ENCODE measurements around the gene SLC9A9. TPM values are rescaled to one million over a fixed set of nuclear protein-coding genes. Genes with fewer than 3 reads are reported as not detected.

SLC9A9 gene
- total RNA-seq, 1 experiment from 2014 or later: 1.4 TPM

DNA sequence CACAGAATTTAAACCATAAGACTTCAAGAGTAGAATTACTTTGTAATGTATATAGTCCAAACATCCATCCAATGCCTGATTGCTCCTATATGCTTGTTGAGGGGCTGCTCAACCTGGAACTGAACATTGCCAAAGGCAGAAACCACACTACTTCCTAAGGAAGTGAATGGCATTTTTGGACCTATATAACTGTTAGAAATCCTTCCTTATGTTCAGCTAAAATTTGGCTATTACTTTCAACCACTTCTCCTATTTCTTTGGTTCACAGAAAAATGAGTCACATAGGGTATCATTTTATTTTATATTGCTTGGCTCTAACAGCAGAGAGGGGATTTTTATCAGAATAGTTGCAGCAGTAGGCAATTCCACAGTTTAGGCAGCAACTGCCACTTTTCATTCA, 342.1 kb downstream of the SLC9A9 start:
- Histone ChIP-seq H3K36me3 (ENCODE audit: insufficient read depth, low read length, poor library complexity, severe bottlenecking) (no peaks in the 10 kb centered on the region), H3K27ac (ENCODE audit: low read depth, low read length, poor library complexity, severe bottlenecking) (no peak overlapping the region), H3K9me3 (ENCODE audit: low read depth, low read length, poor library complexity, severe bottlenecking) (no peaks in the 10 kb centered on the region), H3K4me1 (ENCODE audit: insufficient read depth, low read length, poor library complexity, severe bottlenecking) (peaks cover 15% of the 10 kb centered on the region), H3K4me3 (ENCODE audit: low read depth, low read length, poor library complexity, severe bottlenecking) (no peak overlapping the region), H3K27me3 (replicated peaks; ENCODE audit: insufficient read depth, low read depth, low read length, poor library complexity) (no peaks in the 10 kb centered on the region)
- no TSS peak for BruUV-seq (replicated peaks)
- intact Hi-C loops (cut with micrococcal nuclease; ENCODE audit: unreplicated experiment): no loop called here
- CTCF ChIA-PET: no interaction called here
- TF ChIP-seq CTCF (conservative IDR thresholded peaks at IDR 0.05; ENCODE audit: low read depth, low read length): no peak
- TF ChIP-seq EZH2 (IDR thresholded peaks at IDR 0.05; ENCODE audit: borderline replicate concordance, low read depth, low read length, poor library complexity, severe bottlenecking): no peak
- POLR2A ChIA-PET (ENCODE audit: low non-redundant PET): no interaction called here
- DNase-seq (ENCODE audit: low spot score): no peak

GRCh38 chr3:143503325-143503885, 344.9 kb downstream of the SLC9A9 start:
- TF ChIP-seq CTCF (conservative IDR thresholded peaks at IDR 0.05; ENCODE audit: low read depth, low read length) (no peak), EZH2 (IDR thresholded peaks at IDR 0.05; ENCODE audit: borderline replicate concordance, low read depth, low read length, poor library complexity, severe bottlenecking) (no peak)
- no TSS peak for BruUV-seq (replicated peaks)
- H3K4me3 ChIP-seq (ENCODE audit: low read depth, low read length, poor library complexity, severe bottlenecking): no peak overlapping the region
- no peaks in the 10 kb centered on the region for H3K27me3 ChIP-seq (replicated peaks; ENCODE audit: insufficient read depth, low read depth, low read length, poor library complexity)
- no peak overlapping the region for H3K27ac ChIP-seq (ENCODE audit: low read depth, low read length, poor library complexity, severe bottlenecking)
- intact Hi-C loops (cut with micrococcal nuclease; ENCODE audit: unreplicated experiment): no loop called here
- ChIA-PET POLR2A (ENCODE audit: low non-redundant PET) (no interaction called here), CTCF (no interaction called here)
- H3K9me3 ChIP-seq (ENCODE audit: low read depth, low read length, poor library complexity, severe bottlenecking): no peaks in the 10 kb centered on the region
- H3K4me1 ChIP-seq (ENCODE audit: insufficient read depth, low read length, poor library complexity, severe bottlenecking): peaks cover 16% of the 10 kb centered on the region
- no peaks in the 10 kb centered on the region for H3K36me3 ChIP-seq (ENCODE audit: insufficient read depth, low read length, poor library complexity, severe bottlenecking)
- DNase-seq (ENCODE audit: low spot score): no peak

GRCh38 chr3:143502081-143502480, 346.2 kb downstream of the SLC9A9 start:
- POLR2A ChIA-PET (ENCODE audit: low non-redundant PET): no interaction called here
- Histone ChIP-seq H3K4me3 (ENCODE audit: low read depth, low read length, poor library complexity, severe bottlenecking) (no peak overlapping the region), H3K27me3 (replicated peaks; ENCODE audit: insufficient read depth, low read depth, low read length, poor library complexity) (no peaks in the 10 kb centered on the region), H3K9me3 (ENCODE audit: low read depth, low read length, poor library complexity, severe bottlenecking) (no peaks in the 10 kb centered on the region), H3K27ac (ENCODE audit: low read depth, low read length, poor library complexity, severe bottlenecking) (no peak overlapping the region), H3K4me1 (ENCODE audit: insufficient read depth, low read length, poor library complexity, severe bottlenecking) (peaks cover 16% of the 10 kb centered on the region), H3K36me3 (ENCODE audit: insufficient read depth, low read length, poor library complexity, severe bottlenecking) (no peaks in the 10 kb centered on the region)
- no TSS peak for BruUV-seq (replicated peaks)
- peak; percentile 84 for DNase-seq (ENCODE audit: low spot score)
- CTCF ChIA-PET: no interaction called here
- intact Hi-C loops (cut with micrococcal nuclease; ENCODE audit: unreplicated experiment): no loop called here
- TF ChIP-seq EZH2 (IDR thresholded peaks at IDR 0.05; ENCODE audit: borderline replicate concordance, low read depth, low read length, poor library complexity, severe bottlenecking): no peak
- TF ChIP-seq CTCF (conservative IDR thresholded peaks at IDR 0.05; ENCODE audit: low read depth, low read length): no peak
